C4-2B (cell line): ENCODE data around the gene FUT8.

Experiments
- CTCF ChIP-seq: fragments of 450-650 bp; conservative IDR thresholded peaks from 2 replicates; pipeline ENCODE4 v1.5.1; 2017; ENCODE audit warnings: mild to moderate bottlenecking
- ZFX ChIP-seq: fragments of 450-650 bp; IDR thresholded peaks from 2 replicates; pipeline ENCODE4 v1.6.1; 2017

DNA sequence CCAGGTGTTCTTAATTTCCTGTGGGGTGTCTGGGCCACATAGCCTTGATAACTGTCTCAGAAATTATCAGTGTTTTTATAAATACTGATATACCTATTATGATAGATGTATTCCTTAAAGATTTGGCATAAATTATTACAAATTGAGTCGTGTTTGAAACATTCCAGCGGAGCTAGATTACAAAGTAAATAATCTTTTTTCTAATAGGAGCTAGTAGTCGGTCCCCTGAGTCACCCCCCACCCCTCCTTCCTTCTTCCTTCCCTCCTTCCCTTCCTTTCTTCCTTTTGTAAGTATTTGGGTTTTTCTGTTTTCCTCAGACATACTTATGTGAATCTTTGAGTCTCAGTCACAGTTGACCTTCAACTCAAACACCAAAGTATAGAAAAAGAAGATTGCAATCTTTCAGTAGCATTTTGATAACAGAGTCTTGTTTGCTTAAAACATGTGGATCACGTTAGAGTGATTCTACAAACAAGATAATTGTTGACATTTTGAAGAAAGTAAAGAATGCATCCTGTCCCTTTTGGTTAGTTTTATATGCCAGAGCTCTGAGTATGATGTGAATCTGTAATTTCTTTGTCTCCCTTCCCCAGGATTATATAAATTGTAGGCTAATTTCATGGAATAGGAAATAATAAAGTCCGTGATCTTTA lies 264.0 kb downstream of the FUT8 start:
- TF ChIP-seq CTCF (no peak), ZFX (no peak)
